ENCODE data around the gene DNAH8.

- TF ChIP-seq CTCF (conservative IDR thresholded peaks at IDR 0.05 in 1 of 2, IDR thresholded peaks at IDR 0.05 in 1 of 2; ENCODE audit: extremely low read depth in 1 of 2, insufficient read depth in 1 of 2, low read depth in 1 of 2, low read length in 2 of 2) (no peak), EZH2 (IDR thresholded peaks at IDR 0.05; ENCODE audit: borderline replicate concordance, low read length) (no peak)
Observed at GRCh38 chr6:38861926-38862401, 146.9 kb downstream of the DNAH8 start.
